Measurements from ENCODE around the gene GNAQ.
"Not testable (repeated sequence)": the region's sequence is repeated elsewhere in the genome, so short reads cannot be mapped to it uniquely, and the experiment has no call there.

The GNAQ gene

DNA sequence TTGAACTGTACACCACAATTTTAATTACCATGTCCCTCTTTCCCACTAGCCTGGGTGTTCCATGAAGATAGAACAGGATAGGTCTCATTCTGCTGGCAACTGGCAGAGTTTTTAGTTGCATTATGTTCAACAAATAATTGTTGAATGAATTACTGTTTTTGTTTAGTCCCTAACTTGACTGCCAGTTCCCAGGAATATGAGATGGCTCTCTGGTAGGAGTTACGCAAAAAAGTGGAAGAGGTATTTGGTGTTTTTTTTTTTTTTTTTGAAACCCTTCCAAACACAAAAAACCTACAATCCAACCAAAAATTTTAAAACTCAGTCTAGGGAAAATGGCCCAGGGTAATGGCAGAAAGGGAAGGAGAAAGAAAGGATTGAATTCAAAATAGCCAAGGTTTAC, 153.6 kb downstream of the GNAQ start:
- DNase-seq (ENCODE audit: low read depth), result no peak

DNA sequence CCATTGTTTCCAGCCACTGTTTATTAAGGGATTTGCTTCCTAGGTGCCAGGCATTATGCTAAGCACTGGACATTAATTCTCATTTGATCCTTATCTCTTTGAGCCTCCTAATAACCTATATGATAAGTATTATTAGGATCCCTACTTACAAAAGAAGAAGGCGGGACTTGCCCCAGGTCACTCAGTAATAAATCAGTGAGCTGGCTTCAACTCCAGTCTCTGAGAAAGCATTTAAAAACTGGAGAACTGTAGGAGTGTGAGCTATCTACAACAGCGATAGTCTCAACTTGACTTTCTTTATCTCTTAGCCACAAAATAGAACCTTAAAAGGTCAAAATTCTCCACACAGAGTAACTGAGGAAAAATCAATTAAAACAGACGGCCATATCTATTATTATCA, 155.0 kb downstream of the GNAQ start:
- no peak for DNase-seq (ENCODE audit: low read depth)

DNA sequence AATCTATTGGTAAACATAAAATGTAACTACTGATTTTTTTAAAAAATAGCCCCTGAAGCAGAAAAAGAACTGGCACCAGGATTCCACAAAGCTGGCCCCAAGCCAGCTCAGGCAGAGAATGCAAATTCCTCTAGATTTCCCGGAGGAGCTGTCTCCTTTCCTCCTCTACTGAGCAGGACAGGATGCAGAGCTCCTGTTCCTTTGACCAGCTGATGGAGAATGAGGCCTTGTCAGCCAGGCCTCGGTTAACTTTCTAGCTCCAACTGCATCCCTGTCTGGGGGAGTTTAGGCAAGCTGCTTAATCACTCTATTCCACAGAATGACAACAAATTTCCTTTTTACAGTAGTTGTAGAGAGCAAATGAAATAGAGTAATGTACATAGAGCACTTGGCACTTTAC, 155.5 kb downstream of the GNAQ start:
- no peak for DNase-seq (ENCODE audit: low read depth)

DNA sequence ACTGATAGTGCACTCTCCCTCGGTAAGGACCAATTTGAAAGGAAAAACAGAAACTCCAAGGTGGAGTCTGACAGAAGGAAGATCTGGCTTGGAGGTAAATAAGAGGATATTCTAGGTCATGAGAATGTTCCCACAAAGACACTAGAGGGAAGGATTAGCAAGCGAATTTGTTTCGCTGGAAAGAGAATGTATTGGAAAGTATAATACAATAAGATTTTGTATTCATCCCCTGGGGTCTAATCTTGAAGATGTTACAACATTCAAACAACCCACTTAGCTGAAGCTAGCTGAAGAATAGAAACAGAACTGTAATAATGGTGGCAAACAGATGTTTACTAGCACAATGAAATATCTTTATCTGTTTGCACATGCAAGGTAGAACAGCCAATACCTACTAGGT, 158.7 kb downstream of the GNAQ start:
- no peak for DNase-seq (ENCODE audit: low read depth)

DNA sequence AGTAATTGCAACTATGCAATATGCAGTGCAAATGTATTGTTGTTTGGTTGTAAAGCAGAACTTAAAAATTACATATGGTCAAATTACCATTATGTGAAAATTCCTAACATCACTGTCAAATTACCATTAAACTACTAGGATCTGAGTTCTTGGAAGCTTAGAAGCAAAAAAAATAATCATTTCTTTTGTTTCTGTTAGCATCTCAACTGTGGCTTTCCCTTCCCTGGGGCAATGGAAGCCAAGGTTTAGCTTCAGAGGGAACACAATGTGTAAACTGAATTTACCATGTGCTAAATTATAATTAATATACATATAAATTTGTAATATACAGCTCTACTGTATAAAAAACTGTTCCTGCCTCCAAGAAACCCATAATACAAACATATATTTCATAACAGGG, 159.4 kb downstream of the GNAQ start:
- DNase-seq (ENCODE audit: low read depth), result no peak

DNA sequence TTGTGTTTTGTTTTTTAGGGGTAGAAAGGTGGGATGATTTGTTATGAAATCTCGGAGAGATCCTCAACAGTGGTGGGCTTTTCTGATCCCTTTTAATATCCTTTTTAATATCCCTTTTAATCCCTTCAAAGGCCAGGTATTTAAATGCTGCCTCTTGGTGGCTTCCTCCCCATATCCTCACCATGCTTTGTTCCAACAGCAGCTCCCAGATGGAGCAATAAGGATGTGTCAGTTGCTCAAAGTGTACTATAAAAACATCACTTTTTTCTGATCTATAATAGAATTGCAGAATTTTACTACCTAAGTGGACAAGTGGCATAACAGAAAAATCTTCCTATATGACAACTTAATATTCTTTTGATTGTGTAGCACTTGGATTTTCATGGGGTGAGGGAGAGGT, 160.1 kb downstream of the GNAQ start:
- DNase-seq (ENCODE audit: low read depth), result no peak

DNA sequence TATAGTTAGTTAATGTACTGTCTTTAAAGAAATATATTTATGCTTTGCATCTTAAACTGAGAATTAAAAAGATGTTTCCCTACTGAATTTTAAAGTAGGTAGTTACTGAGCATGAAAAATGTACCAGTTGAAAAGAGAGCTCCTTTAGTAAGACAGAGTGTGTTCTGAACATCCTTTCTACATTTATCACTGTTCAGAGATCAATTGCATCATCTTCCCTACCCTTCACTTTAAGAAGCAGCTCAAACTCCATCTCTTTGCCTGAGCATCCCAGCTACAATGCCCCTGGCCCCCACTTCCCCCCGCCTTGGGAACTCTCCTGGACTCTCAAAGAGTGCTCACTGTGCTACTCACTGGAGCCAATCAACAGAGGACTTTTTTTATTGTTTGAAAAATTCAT, 164.7 kb downstream of the GNAQ start:
- no peak for DNase-seq (ENCODE audit: low read depth)

DNA sequence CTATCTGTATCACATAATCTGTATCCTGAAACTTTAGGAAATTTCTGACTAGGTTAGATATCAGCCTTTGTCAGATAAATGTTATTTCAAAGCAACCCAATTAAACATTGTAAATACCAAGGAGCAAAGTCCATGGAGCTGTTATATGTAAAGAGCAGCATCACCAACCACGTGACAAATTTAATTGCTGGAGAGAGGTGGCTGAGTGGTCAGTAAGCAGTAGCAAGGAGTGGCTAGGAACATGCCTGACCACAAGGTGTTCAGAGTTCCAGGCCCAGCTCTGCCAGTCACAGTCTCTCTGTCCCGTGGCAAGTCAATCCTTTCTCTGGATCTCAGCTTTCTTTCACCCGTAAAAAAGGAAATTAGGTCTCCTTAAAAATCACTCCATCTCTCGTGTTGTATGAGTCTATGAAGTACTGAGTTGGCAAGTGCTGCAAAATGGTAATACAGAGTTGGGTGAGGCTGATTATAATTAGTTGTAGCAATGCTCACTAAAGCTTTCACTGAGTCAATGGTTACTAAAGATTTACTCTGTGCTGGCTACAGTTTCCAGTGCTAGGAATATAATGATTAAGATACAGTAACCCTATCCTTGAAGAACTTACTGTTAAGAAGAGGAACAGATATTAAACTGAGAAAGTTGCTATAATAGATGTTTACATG, 166.1 kb downstream of the GNAQ start:
- no peak for DNase-seq (ENCODE audit: low read depth)

DNA sequence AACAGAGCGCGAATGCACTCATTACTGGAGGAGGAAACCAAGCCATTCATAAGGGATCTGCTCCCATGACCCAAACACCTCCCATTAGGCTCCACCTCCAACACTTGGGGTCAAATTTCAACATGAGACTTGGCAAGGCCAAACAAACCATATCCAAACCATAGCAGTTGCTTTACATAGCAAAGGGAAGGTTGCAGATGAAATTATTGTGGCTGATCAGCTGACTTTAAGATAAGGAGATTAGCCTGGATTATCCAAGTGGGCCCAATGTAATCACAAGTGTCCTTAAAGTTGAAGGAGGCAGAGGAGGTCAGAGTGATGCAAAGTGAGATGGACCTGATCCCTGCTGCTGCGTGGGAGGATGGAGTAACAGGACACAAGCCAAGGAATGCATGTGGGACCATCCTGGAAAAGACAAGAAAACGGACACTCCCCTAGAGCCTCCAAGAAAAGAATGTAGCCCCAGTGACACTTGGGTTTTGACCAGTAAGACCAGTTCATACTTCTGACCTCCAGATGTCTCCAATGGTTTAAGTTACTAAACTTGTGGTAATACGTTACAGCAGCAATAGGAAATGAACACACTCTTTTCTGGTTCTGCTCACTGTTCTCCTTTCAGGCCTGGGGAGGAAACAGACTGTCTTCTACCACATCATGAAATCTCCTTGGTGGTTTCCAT, 167.3 kb downstream of the GNAQ start:
- DNase-seq (ENCODE audit: low read depth), result no peak

DNA sequence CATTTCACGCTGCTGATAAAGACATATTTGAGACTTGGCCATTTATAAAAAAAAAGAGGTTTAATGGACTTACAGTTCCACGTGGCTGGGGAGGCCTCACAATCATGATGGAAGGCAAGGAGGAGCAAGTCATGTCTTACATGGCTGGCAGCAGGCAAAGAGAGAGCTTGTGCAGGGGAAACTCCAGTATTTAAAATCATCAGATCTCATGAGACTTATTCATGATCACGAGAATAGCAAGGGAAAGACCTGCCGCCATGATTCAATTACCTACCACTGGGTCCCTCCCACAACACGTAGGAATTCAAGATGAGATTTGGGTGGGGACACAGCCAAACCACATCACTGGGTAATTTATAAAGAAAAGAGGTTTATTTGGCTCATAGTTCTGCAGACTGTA, 168.0 kb downstream of the GNAQ start:
- not testable (repeated sequence) for DNase-seq (ENCODE audit: low read depth)

DNA sequence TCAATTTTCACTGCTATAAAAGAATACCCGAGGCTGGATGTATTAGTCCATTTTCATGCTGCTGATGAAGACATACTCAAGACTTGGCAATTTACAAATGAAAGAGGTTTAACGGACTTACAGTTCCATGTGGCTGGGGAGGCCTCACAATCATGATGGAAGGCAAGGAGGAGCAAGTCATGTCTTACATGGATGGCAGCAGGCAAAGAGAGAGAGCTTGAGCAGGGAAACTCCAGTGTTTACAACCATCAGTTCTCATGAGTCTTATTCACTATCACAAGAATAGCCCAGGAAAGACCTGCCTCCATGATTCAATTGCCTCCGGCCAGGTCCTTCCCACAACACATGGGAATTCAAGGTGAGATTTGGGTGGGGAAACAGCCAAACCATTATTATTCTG, 170.7 kb downstream of the GNAQ start:
- DNase-seq (ENCODE audit: low read depth), result not testable (repeated sequence)

DNA sequence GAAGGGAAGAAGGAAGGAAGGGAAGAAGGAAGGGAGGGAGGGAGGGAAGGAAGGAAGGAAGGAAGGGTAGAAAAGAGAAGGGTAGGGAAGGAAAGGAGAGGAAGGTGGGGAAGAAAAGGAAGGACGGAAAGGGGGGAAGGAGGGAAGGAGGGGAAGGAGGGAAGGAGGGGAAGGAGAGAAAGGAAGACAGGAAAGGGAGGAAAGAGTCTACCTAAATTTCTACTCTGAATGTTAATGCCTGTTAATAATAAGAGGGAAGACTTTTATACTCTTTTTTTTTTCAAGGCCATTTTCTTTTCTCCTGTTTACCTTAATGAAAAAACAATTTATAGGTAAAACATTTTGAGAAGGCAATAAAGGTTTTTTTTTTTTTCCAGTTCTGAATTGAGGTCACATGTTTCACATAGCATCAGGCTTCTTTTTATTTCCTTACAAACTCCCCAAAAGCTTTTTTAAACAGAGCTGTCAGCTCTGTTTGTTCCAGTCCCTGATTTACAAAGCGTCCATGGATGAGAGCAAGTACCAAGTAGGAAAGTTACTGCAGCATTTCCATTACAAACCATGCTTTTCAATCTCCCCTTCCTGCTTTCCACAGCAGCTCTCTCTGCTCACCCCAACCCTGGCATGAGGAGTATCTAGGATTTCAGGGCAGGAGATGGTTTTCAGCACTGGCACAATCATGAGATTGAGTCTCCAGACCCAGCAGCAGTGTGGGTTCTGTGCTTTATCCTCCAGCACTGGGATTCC, 173.9 kb downstream of the GNAQ start:
- no peak for DNase-seq (ENCODE audit: low read depth)

DNA sequence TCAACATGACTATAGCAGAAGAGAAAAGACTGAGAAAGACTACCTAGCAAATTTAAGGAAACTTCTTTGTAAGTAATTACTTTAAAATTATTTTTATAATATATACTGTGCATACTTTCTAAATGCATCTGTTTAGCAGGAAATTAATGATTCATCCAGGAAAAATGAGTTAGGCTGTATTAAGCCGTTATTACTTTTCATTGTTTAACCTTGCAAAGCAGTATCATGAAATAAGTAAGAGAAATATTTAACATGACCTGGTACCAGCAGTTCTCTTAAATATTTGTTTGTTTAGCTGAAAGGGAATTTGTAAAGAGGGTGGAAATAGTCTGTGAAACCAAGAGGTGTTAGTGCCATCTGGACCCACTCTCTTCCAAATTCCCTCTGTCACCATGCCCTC, 175.0 kb downstream of the GNAQ start:
- DNase-seq (ENCODE audit: low read depth), result no peak

DNA sequence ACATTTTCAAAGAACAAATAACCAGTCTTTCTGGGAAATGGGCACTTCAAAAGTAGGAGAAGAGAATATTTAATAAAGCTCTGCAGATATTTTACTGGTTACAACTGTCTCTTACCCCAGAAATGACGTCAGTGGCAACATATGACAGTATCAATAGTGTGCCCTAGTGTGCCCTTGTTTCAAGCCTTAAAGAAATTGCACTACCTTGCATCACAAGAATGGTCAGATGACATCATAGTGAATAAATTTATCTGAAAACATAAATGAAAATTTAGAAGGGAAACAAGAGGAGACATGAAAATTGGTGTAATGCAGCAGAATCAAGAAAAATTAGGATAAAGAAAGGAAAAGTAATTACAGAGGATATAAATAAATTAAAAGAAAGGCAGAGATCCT, 176.7 kb downstream of the GNAQ start:
- no peak for DNase-seq (ENCODE audit: low read depth)

DNA sequence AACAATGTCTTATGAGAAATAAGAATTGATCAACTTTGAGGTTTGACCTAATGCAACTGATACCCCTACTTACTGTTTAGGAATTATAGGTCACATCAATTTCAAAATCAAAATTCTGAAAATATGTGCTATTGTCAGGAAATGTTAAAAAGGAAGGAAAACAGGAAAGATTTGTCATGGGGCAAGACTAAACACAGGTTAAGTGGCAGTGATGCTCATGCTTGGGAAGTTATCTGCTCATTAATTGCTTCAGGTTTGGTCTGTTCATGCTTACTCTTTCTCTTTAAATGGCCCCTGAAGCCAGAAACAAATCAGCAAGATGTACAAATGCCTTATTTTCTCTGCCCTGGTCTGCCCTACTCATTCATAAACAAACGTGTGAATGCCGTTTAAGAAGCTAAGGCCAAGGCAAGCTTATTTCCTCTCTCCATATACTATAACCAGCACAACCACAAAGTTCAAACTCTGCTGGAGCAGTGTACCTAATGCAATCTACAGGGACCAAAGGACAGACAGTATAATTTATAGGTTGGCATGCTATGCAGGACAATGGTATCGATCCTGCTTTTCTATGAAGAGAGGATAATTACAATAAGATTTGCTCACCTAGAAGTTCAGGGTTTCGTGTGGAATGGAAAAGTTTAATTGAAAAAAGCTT, 177.2 kb downstream of the GNAQ start:
- DNase-seq (ENCODE audit: low read depth), result no peak

DNA sequence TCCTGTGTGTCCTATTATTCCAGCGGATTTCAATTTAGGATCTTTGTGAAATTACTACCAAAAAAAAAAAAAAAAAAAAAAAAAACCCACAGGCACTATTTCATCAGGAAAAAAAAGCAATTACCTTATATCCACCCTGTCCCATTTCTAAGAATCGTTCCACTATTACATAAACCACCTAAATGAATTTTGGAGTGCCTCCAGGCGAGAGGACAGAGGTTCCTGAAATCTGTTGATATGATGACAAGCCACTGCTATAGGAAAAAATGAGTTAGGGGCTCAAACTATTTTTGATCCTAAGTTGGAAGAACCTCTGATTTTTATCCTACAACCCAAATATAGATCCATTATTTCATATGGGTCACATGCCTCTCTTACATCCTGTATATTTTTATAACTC, 177.9 kb downstream of the GNAQ start:
- DNase-seq (ENCODE audit: low read depth), result no peak

DNA sequence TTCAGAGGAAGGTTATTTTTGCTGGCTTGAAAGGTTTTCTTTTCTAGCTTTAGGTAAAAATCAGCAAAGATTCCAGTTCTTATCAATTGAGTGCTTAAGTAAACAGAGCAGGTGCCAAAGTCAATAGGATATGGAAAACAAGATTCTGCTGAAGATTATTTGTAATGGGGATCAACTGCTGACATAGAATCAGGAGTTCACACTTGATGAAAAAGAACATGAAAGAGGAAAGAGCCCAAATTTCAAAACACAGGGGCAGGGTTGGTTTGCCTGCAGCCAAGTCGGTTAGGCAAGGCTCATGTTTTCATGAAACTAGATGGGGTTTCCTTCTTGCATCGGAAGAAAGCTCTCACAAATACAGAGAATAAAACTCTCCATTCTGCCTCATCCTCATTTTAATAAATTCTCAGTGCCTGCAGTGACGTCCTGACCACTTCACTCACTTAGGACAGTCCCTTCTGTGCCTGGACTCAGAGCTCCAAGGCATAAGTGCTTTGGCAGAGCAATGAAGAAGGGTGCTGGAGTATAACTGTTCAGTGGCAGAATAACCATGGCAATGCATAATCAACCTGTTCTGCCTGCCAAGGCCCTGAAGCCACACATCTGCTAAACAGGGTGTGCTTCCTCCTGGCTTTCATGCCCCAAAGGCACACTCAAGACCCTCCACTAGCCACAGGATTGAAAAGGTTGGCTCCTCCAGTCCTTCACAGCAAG, 179.6 kb downstream of the GNAQ start:
- DNase-seq (ENCODE audit: low read depth), result no peak

DNA sequence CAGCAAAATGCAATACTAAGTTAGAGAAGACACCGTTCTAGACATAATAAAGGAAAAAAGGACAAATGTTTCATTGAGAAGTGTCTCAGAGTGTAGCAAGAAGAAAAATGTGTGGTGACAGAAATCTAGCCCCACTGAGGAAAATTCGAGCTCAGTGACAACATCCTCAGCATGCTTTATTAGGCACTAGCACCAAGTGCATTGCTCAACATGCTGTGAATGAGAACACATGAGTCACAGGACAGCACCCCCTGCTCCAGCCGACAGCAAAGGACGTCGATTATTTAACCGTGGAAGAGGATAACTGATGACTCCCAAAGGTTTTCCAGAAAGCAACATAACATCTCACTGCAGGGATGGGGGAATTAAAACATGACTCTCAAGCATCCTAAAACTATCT, 182.7 kb downstream of the GNAQ start:
- no peak for DNase-seq (ENCODE audit: low read depth)

DNA sequence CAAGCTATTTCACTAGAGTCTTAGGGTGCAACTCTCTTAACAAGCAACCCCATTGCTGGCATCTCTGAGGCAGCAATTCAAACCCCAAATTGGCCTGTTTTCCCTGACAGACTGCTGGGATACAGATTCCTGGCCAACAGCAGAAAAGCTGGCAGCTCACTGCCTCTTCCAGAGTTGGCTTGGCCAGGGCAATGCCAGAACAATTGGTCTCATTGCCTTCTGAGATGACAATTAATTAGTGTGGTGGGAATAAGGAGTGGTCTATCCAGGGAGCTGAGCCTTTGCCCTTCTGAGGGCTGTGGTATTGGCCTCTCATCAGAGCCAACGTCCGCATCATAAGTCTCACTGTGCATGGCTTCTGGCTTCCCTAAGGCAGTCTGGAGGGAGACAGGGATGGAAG, 183.2 kb downstream of the GNAQ start:
- DNase-seq (ENCODE audit: low read depth), result no peak

DNA sequence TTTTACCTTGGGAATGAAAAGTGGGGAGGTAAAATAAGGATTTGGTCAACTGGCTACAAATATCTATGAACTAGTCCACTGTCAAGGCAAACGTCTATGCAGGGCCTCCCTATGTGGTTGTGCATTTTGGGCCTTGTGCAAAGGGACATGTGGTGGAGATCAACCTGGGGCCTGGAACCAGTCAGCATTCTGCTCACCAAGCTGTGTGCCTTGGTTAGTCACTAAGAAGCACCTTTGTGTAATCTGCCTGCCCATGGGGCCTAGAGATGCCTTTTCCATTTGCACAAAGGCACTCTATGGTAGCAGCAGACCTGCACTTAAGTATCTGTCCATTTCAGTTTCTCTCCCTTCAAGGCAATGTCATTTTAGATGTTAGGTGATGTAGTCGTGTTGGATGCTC, 184.0 kb downstream of the GNAQ start:
- DNase-seq (ENCODE audit: low read depth), result no peak

DNA sequence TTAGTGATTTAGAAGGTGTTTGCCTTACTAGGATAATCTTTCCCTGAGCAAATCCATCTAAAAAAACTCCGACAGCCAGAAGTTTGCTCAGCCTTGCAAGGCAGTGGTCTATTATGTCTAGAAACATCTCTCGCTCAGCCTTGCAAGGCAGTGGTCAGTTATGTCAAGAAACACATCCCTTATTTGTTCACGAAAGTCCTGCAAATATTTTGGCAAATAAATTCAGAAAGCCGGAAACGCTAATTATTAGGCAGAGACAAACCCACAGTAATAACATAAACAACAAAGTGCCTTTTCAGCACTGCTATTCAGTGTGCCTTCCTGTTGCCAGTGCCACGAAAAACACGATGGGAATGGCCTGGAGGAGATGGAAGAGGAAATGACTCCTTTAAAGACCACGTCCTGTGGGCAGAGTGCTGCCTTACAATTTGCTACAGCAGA, 184.5 kb downstream of the GNAQ start:
- no peak for DNase-seq (ENCODE audit: low read depth)

DNA sequence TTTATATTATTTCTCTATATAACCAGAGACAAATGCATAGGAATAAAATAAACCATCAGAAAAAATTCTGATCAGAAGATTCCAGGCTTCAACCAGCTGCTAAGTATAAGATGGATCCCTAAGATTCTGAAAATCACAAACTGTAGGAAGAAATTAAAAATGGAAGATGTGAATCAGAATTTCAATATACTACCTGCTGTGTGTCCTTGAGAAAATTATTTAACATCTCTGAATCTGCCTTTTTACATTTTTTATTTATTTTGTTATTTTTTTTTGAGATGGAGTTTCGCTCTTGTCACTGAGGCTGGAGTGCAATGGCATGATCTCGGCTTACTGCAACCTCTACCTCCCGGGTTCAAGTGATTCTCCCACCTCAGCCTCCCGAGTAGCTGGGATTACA, 187.2 kb downstream of the GNAQ start:
- no peak for DNase-seq (ENCODE audit: low read depth)

DNA sequence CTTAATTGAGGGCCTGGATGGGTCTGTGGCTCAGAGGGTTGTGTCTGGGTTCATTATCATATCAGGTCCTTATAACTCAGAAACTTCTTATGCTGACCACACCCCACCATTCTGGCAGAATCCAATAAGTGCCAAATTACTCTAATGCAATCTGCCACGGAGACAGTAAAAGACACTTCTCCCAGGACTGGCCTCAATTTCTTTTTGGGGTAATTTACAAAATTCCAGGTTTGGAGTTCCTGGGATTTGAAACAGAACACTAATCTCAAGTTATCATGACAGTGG, 187.8 kb downstream of the GNAQ start:
- no peak for DNase-seq (ENCODE audit: low read depth)
